GM18517 (cell line): ENCODE data around the gene EPDR1.
"Not testable (repeated sequence)": the region's sequence is repeated elsewhere in the genome, so short reads cannot be mapped to it uniquely, and the experiment has no call there.

Experiments used
- ATAC-seq: cut with Tn5 transposase; IDR thresholded peaks from one replicate; pipeline ENCODE4 v1.9.1; 2021; ENCODE audit warnings: mild to moderate bottlenecking, moderate library complexity; ENCODE audit not compliant: unreplicated experiment

The EPDR1 gene

DNA sequence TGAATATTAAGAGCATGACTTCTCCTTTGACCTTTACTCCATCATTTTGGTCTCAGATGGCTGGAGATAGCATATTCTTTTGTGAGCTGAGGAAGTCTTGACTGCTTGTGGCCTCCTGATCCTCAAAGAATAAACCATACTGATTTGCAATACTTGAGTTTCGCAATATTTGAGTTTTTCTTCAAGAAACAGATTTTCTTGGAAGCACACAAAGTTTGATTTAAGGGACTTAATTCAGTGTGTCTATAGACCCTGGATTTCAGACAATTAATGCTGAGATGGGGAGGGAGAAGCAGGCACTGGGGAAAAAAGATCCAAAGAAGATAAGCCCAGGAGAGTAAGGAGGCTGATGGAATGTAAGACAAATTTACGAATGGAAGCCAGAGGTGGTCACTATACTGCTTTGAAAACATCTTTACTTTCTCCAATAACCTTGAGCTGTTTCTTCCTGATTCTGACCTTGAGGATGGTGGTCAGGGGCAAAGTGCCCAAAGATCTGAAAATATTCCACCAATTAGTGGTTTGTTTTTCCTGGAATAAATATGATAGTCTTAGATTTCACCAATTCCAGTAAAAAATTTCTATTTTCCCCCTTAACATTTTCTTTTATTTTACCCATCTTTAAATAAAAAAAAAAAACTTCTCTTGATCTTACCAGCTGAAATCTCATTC is 7.5 kb downstream of the EPDR1 start:
- no peak for ATAC-seq

DNA sequence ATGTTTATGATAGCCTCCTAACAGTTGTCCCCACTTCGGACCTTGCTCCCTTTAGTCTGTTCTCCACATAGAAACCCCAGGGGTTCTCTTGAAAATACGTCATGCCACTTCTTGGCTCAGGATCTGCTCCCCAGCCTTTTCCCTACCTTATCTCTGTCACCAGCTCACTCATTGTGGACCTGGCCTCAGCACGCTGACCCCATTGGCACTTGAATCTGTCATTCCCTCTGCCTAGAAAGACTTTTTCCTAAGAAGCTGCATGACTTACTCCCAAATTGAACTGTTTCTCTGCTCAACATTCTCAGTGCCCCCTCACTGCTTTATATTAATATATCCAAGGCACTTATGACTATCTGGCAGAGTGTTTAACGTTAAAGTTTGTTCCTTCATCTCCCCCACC is 8.4 kb downstream of the EPDR1 start:
- no peak for ATAC-seq

DNA sequence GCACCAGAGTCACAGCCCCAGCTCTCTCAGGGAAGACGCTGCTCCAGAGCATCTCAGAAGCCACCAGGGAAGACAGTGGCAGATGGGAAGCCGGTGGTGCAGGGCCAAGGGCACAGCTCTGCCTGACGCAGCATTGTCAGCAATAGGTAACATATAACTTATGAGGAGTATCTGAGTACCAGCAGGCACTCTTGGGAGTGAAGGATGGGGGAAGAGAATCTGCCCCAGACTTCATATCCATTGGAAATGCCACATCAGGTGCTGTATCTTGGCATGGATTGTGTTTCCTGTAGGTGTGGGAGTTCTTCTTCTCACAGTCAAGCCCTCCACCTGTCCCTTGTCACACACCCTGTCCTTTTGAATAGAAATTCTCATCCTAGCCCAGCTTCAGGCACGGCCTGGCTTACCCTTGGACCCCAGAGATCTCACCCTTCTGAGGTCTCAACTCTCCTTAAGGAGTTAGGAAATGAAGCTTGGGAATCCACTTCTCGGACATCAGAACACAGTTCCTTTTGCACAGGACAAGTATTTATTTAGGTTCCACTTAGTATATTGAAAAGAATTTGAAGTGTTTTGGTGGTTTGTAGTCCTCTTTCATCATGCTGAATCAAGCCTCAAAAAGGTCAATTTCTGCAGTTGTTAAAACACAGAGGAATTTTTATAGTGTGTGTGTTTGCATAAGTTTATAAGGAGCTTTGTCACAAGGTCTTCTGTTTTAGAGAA is 9.9 kb downstream of the EPDR1 start:
- no peak for ATAC-seq

DNA sequence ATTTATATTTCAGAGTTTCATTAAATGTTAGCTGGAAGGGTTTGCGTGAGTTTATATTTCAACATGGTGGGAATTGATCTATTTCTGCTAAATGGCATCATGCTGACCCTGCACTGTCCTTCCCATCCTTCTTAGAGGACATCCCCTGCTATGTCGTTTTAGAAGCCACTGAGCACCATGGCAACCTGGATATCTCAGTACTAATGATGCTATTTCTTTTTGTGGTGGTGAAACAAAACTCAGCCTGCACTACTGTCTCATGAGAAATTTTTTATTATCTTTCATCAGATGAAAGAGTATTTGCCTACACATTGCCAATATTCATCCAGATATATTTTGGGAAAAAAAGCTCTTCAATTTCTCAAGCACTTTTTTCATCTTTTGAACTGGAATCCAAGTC is 12.1 kb downstream of the EPDR1 start:
- ATAC-seq, result no peak

DNA sequence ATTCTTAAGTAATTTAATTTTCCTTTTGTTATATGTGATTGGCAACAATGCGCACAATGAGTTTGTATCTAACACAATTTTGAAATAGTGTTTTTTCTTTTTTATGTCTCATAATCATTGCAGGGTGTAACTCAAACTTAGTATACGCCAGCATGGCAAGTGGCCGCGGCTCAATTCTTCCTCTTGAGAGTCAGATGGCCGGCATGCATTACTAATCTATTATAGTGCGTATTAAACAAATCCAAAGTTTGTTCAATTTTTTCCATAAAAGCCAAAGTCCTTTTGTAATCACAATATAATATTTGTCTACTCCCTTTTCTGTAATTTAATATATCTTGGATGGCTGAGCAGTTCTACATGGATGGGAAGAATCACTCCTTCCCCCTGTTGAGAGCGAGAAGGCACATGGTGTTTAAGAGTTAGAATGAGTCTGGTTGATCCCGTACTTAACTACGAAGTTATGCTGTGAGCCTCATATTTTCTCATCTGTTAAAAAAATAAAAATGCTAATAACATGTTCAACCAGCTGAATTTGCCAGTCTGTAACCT is 12.7 kb downstream of the EPDR1 start:
- ATAC-seq, result no peak

DNA sequence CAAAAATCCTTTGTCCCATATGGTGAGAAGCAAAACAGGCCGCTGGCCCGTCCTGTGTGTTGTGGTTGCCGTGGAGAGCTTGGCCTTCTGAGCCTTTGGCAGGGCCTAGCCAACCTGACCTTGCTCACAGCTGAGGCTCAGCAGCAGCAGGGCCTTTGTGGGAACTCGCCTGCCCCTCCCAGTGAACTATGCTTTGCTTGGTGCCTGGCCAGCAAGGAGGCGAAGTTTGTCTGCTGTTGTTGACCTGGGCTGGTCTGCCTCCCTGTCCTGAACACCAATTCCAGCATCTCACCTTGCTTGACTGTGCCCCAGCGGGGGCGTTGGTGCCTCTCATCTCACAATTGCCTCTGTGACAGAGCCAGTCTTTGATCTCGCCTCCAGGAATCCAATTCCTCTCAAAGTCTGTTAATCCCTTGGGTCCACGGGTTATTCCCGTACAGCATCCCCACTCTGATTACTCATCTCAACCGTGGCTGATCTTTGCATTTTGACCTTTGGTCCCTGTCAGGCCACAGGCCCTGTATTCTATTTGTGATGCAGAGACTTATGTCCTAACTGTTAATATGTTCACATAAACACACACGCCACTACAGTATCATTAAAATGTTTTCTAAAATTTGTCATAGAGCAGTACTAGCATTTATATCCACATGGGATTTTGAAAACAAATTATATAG is 22.6 kb downstream of the EPDR1 start:
- peak; percentile 45 for ATAC-seq

DNA sequence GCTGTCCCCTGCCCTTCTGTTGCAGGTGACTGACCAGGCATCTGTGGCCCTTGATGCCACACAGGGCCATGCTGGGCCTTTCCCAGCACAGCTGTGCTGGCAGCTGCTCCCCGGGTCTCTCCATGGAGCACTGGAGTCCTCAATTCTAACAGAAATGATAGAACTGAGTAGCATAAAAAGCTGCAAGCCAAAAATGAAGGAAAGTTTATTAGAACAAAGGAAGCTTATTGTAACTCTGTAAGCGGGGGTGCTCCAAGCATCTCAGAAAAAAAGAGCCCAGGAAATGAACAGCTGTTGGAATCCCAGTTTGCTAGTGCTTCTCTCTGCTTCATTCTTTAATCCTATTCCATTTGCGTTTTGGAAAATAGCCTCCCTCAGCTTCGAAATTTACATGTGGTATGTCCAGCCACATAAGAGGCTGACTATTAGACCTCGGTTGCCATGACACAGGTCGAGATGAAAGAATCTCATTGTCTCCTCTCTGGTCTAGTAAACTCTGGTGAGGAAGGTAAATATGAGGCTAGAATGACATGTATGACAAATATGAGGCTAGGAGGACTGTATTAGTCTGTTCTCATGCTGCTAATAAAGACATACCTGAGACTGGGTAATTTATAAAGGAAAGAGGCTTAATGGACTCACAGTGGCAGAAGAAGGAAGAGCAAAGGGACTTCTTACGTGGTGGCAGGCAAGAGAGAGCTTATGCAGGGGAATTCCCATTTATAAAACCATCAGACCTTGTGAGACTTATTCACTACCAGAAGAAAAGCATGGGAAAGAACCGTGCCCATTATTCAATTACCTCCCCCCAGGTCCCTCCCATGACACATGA is 23.7 kb downstream of the EPDR1 start:
- peak; percentile 52 for ATAC-seq

DNA sequence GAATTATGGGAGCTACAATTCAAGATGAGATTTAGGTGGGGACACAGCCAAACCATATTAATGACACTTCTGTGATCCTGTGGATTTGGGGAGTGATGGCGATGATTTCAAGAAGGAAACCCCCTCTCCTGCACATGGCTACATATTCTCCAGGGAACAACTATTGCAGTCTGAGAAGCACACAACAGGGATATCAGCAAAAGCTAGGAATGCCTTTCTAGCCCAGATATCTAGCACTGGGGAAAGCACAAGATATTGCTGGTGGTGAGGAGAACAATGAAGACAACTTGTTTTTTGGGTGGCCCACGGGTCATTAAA is 24.3 kb downstream of the EPDR1 start:
- ATAC-seq, result no peak

DNA sequence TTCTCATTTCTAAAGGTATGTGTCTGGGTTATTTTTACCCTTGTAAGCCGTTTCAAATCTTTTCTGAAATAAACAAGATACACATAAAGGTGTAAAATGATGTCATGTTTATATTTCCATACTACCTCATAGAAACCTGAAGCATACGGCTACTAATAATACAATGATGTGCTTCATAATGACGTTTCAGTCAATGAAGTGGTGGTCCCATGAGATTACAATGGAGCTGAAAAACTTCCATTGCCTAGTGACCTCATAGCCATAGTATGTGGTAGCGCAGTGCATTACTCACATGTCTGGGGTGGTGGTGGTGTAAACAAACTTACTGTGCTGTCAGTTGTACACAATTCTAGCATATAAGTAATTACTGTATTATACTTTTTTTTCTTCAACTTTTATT is 24.9 kb downstream of the EPDR1 start:
- no peak for ATAC-seq

DNA sequence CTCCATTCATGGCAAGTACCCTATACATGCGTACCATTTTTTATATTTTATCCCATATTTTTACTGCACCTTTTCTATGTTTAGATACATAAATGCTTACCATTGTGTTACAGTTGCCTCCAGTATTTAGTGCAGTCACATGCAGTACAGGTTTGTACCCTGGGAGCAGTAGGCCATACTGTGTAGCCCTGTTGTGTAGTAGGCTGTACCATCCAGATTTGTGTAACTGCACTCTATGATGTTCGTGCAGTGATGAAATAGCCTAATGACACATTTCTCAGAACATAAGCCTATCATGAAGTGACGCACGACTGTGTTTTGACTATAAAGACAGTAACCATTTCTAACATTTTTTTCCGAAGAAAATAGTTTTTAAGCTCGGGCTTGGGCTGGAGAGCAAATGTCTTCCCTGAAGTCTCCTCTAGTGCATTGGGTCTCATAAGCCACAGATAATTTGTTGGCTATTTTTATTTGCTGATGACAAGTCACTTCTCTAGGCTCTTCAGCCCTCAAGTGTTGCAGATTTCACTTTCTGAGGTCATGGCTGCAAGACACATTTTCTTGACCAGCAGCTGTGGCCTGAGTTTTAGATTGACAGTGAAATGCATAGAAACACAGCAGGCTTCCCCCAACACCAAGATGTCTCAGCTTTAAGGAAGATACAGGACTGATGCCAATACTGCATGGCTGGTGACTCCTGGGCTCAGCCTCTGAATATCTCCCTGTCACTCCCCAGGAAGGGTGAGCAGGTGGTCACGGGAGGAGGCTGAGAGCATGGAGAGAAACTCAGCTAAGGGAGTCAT is 26.9 kb downstream of the EPDR1 start:
- ATAC-seq, result no peak

DNA sequence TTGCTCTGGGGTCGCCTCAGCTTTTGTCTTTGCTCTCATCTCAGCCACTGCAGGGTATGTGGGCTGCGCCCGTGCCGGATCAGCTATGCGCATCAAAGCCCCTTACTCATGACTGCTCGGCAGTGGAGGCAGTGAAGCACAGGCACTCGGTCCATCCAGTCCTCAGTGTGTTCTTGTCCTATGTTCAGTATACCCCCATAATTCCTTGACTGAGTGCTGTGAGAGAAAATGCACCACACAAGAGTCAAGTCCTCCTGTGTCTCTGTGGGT is 27.4 kb downstream of the EPDR1 start:
- ATAC-seq, result no peak

DNA sequence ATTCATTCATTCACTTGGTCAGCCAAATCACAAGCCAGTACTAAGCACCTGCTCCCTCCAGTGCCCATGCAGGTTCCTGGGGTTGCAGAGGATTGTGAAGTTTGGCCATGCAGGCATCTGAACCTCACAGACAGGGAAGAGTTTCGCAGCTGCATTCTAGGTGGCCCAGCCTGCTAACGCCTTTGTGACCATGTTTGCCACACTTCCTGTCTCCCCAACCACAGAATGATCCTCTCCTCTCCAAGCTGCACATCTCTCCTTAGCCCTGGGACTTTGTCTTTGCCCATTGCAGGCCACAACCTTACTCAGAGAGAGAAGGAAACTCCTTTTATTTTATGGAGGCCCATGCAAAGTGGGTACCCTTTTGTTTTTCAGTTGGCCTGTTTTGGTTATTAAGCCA is 31.8 kb downstream of the EPDR1 start:
- no peak for ATAC-seq

DNA sequence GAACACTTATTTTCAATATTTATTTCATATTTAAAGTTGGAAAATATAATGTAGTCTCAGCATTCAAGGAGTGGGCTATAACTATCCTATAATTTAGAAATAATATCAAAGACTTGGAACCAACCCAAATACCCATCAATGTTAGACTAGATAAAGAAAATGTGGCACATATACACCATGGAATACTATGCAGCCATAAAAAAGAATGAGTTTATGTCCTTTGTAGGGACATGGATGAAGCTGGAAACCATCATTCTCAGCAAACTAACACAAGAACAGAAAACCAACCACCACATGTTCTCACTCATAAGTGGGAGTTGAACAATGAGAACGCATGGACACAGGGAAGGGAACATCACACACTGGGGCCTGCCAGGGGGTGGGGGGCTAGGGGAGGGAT is 33.8 kb downstream of the EPDR1 start:
- not testable (repeated sequence) for ATAC-seq

DNA sequence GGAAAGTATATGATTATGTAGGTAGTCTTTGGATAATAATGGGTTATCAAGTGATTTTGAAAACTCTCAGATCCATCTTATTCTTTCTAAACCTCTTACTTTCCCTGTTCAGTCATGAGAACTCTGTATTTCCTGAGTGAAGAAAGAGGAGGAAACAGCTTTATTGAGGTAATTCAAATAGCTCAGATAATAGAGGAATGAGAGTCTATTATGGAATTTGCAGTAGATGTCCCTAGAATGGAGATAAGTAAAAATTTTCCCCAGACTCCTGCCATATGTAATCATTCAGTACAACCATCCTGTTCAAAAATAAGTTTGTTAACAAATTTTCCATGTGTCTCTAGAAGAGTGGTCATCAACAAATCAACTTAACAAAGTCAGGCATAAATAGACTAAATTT is 36.4 kb downstream of the EPDR1 start:
- ATAC-seq, result no peak

DNA sequence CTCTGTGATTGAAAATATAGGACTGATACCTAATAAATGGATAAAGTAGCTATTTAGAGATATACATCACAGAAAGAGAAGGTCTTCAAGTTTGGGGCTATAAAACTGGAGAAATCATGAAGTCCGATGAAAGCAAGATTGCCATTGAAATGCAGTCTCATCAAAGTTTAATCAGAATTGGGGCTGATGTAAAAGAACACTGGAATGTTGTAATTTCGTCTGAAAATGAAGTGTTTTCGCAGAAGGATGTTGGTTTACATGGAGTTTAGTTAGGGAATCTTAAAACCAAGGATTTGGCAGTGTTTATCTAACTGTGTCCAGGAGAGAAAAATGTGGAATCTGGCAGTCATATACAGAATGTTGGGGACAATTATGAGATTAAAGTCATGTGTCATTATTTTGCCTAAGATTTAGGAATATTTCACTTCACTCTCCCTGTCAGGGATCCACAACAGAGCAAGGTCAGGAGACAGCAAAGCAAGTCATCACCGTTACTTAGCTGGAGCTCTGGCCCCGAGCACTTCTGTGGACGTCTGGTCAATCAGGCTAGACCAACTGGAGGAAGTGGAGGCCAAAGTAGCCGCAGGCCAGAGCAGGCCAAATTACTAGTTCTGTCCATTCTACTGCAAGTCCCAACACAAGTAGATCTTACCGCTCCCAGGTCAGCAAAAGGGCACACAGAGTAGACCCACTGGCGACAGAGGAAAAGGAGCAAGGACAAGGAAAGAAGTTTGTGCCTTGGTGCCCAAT is 37.0 kb downstream of the EPDR1 start:
- ATAC-seq, result no peak

DNA sequence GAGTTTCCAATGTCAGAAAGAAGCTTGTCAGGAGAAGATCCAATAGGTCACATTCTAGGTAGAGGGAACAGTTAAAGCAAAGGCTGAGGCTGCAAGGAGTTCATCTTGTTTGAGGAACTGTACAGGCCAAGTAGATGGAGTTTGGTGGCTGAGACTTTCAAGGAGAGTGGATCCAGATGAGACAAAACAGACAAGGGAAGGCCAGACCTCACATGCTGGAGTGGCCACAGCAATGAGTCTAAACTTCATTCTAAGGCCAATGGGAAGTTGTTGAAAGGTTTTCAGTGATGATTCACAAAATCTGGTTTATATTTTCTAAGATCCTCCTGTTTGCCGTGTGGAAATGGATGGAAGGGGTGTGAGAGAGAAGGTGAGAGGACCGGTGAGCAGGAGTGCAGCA is 40.0 kb downstream of the EPDR1 start:
- ATAC-seq, result no peak

DNA sequence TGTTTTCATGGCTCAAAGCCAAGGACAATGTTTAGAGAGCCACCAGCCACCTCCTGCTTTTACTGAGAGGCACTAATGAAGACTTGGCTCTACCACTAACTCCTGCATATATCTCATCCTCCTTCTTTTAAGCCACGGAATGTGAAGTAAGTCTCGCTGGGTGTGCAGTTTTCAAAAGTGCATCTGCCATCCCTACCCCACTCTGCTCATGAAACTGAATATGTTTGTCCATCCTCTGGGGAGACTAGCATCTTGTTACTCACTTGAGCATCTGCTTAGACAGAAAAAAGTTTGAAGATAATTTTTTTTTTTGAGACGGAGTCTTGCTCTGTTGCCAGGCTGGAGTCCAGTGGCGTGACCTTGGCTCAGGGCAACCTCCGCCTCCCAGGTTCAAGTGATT is 40.8 kb downstream of the EPDR1 start:
- no peak for ATAC-seq

DNA sequence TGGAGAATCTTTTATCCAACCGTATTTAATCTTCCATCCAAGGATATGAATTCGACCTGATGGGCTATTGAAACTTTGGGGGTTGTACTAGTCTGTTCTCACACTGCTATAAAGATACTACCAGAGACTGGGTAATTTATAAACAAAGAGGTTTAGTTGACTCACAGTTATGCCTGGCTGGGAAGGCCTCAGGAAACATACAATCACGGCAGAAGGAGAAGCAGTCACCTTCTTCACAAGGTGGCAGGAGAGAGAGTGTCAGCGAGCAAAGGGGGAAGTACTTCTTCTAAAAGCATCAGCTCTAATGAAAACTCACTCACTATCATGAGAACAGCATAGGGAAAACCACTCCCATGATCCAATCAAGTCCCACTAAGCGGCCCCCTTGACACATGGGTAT is 43.8 kb downstream of the EPDR1 start:
- no peak for ATAC-seq

DNA sequence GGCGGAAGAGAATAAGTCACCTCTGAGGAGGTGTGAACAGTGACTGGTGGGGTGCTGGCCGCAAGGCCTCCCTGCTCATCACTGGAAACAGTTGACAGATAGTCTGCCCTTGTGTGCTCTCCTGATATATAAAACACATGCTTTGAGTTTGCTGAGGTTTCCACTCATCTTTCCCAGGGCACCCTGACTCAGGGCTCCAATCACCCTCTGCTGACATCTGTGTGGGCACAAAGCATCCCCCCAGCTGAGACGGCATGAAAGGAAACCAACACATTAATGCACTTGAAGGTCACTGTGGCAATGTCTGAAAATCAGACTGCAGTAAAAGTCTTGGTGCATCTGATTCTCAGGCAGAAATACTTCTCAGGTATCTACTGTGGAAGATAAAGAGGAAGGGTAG is 49.8 kb downstream of the EPDR1 start:
- ATAC-seq, result no peak

DNA sequence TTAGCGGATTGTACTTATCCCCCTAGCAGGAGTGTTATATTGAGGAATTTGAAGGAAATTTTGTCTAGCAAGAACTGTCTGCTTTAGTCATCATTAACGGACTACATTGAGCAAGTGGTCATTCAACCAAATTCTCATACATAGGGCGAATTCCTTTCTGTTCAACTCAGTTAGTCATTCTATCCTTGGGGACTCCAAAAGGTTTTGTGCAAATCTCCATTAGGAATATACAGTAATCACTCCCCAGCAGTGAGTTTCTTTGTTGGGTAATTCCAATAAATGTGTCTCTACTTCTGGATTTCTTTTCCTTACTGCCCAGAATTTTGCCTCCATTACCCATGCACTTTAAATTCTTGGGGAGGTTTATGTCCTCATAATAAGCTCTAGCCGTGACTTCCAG is 51.1 kb downstream of the EPDR1 start:
- ATAC-seq, result no peak
